ENCODE measurements around the gene BUB3. TPM values are rescaled to one million over a fixed set of nuclear protein-coding genes. Genes with fewer than 3 reads are reported as not detected.

Gene BUB3
- polyA plus RNA-seq, 2 of the 4 experiments (the other 2 are of a cell fraction): 216 to 229 TPM

DNA sequence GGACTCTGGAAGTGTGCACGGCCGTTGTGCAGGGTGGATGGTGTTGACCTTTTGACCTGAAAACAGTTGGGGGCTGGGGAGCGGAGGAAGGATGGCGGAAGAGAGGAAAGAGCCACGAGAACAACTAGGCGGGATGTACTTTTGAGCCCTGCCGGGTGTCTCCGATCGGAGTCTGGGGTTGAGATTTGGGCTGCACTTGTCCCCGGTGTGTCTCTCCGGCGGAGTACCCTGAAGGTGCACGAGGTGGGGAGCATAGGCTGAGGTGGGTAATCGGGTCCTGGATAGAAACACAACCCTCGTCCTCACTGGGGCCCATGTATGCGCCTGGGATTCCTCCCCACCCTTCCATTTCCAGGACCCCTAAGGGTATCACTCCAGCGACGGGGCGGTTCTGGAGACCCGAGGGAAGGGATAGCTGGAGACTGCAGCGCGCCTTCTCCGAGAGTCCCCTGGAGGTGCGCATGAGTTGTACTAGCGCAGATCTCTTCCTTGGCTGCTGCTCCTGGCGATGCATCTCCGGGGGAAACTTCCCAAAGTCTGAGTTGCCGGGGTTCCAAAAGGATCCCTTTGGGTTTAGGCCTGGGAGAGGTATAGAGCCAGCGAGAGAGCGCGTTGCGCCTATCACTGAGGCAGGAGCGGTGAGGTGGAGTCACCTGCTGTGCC, 10.9 kb upstream of the BUB3 start:
- WGBS (ENCODE audit: missing lambda C conversion rate): 86% methylated on average over 28 of the region's 33 CpGs
- no peak for TF ChIP-seq POLR2A (IDR thresholded peaks at IDR 0.05; ENCODE audit: low read length)
- TF ChIP-seq, protein P1, sequence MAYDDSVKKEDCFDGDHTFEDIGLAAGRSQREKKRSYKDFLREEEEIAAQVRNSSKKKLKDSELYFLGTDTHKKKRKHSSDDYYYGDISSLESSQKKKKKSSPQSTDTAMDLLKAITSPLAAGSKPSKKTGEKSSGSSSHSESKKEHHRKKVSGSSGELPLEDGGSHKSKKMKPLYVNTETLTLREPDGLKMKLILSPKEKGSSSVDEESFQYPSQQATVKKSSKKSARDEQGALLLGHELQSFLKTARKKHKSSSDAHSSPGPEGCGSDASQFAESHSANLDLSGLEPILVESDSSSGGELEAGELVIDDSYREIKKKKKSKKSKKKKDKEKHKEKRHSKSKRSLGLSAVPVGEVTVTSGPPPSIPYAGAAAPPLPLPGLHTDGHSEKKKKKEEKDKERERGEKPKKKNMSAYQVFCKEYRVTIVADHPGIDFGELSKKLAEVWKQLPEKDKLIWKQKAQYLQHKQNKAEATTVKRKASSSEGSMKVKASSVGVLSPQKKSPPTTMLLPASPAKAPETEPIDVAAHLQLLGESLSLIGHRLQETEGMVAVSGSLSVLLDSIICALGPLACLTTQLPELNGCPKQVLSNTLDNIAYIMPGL (CRISPR knock-in tag; IDR thresholded peaks at IDR 0.05; ENCODE audit: borderline replicate concordance): no peak
- TF ChIP-seq, protein P2, sequence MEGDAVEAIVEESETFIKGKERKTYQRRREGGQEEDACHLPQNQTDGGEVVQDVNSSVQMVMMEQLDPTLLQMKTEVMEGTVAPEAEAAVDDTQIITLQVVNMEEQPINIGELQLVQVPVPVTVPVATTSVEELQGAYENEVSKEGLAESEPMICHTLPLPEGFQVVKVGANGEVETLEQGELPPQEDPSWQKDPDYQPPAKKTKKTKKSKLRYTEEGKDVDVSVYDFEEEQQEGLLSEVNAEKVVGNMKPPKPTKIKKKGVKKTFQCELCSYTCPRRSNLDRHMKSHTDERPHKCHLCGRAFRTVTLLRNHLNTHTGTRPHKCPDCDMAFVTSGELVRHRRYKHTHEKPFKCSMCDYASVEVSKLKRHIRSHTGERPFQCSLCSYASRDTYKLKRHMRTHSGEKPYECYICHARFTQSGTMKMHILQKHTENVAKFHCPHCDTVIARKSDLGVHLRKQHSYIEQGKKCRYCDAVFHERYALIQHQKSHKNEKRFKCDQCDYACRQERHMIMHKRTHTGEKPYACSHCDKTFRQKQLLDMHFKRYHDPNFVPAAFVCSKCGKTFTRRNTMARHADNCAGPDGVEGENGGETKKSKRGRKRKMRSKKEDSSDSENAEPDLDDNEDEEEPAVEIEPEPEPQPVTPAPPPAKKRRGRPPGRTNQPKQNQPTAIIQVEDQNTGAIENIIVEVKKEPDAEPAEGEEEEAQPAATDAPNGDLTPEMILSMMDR (IDR thresholded peaks at IDR 0.05): no peak
- TF ChIP-seq BHLHE40 (IDR thresholded peaks at IDR 0.05; ENCODE audit: low read depth, low read length): no peak
- no peak for TF ChIP-seq EP300 (IDR thresholded peaks at IDR 0.05)
- TF ChIP-seq, protein P3, sequence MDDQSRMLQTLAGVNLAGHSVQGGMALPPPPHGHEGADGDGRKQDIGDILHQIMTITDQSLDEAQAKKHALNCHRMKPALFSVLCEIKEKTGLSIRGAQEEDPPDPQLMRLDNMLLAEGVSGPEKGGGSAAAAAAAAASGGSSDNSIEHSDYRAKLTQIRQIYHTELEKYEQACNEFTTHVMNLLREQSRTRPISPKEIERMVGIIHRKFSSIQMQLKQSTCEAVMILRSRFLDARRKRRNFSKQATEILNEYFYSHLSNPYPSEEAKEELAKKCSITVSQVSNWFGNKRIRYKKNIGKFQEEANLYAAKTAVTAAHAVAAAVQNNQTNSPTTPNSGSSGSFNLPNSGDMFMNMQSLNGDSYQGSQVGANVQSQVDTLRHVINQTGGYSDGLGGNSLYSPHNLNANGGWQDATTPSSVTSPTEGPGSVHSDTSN (IDR thresholded peaks at IDR 0.05): no peak
- no peak for TF ChIP-seq JUNB (IDR thresholded peaks at IDR 0.05)
- no peak for TF ChIP-seq FOSL2 (IDR thresholded peaks at IDR 0.05)
- no peak for TF ChIP-seq FOSL2 (CRISPR knock-in tag; IDR thresholded peaks at IDR 0.05)
- TF ChIP-seq RFX5 (IDR thresholded peaks at IDR 0.05): no peak
- no peak for TF ChIP-seq EHMT2 (IDR thresholded peaks at IDR 0.05; ENCODE audit: low read depth)
- no peak for TF ChIP-seq KDM5A (IDR thresholded peaks at IDR 0.05)
- TF ChIP-seq GATA3 (IDR thresholded peaks at IDR 0.05; ENCODE audit: borderline replicate concordance): no peak
- TF ChIP-seq, protein P4, sequence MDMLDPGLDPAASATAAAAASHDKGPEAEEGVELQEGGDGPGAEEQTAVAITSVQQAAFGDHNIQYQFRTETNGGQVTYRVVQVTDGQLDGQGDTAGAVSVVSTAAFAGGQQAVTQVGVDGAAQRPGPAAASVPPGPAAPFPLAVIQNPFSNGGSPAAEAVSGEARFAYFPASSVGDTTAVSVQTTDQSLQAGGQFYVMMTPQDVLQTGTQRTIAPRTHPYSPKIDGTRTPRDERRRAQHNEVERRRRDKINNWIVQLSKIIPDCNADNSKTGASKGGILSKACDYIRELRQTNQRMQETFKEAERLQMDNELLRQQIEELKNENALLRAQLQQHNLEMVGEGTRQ (IDR thresholded peaks at IDR 0.05): no peak
- TF ChIP-seq CHD2 (IDR thresholded peaks at IDR 0.05; ENCODE audit: low read length, partially characterized antibody): no peak
- no peaks in the 10 kb centered on the region for H3K9me3 ChIP-seq
- POLR2A ChIA-PET: no interaction called here
- no peak for DNase-seq (ENCODE audit: low read depth in 1 of 2, low spot score in 1 of 2)
- CTCF ChIA-PET: interaction anchor here (1.4 to 4.2 kb wide), 2 partner anchors 100 to 237 kb away, joined by 4 to 41 read pairs; no protein-coding TSS in a partner anchor
- H3K4me2 ChIP-seq: no peak overlapping the region
- FAIRE-seq: no peak
- ATAC-seq: no peak
- H3K4me3 ChIP-seq: no peak overlapping the region
- no peak overlapping the region for H3K27ac ChIP-seq
- peaks cover 16% of the 10 kb centered on the region; the same call in 2 of the 3 replicates for H3K4me1 ChIP-seq

DNA sequence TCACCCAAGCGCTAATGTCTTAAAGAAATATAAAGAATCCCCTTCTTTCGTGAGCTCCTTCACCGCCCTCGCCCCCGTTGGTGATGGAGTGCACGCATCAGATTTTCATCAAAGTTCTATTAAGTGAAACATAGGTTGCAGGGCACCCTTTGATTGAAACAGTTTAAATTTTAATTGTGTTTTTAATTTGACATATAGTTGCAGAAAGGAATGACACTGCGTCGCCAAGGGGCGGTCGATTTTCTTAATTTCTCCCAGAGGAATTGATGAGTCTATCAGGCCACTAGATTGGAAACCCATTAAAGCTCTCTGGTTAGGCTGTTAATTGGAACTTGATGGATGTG, 10.4 kb upstream of the BUB3 start:
- WGBS (ENCODE audit: missing lambda C conversion rate): 80% methylated on average over 10 of the region's 10 CpGs
- Histone ChIP-seq H3K9me3 (no peaks in the 10 kb centered on the region), H3K27ac (no peak overlapping the region), H3K4me3 (no peak overlapping the region), H3K4me1 (peaks cover 16% of the 10 kb centered on the region; the same call in 2 of the 3 replicates), H3K4me2 (no peak overlapping the region)
- no peak for FAIRE-seq
- CTCF ChIA-PET: interaction anchor here (1.2 to 9.4 kb wide), 5 partner anchors 11 to 825 kb away, joined by 3 to 64 read pairs (median 4); no protein-coding TSS in a partner anchor
- TF ChIP-seq, protein P5, sequence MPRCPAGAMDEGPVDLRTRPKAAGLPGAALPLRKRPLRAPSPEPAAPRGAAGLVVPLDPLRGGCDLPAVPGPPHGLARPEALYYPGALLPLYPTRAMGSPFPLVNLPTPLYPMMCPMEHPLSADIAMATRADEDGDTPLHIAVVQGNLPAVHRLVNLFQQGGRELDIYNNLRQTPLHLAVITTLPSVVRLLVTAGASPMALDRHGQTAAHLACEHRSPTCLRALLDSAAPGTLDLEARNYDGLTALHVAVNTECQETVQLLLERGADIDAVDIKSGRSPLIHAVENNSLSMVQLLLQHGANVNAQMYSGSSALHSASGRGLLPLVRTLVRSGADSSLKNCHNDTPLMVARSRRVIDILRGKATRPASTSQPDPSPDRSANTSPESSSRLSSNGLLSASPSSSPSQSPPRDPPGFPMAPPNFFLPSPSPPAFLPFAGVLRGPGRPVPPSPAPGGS (IDR thresholded peaks at IDR 0.05): no peak
- TF ChIP-seq POLR2A (IDR thresholded peaks at IDR 0.05; ENCODE audit: low read length) (no peak), RAD21 (conservative IDR thresholded peaks at IDR 0.05 in 1 of 2, IDR thresholded peaks at IDR 0.05 in 1 of 2) (no peak), MYC (IDR thresholded peaks at IDR 0.05; ENCODE audit: borderline replicate concordance, low read length) (no peak), MAZ (IDR thresholded peaks at IDR 0.05; ENCODE audit: borderline replicate concordance, low read depth, low read length) (no peak), BHLHE40 (IDR thresholded peaks at IDR 0.05; ENCODE audit: low read depth, low read length) (no peak), RFX5 (IDR thresholded peaks at IDR 0.05) (no peak), KDM1A (IDR thresholded peaks at IDR 0.05; ENCODE audit: low read depth) (no peak), NFE2L2 (conservative IDR thresholded peaks at IDR 0.05; ENCODE audit: low read length) (no peak), CHD2 (IDR thresholded peaks at IDR 0.05; ENCODE audit: low read length, partially characterized antibody) (no peak), FOXS1 (CRISPR knock-in tag; IDR thresholded peaks at IDR 0.05) (no peak)
- TF ChIP-seq, protein P6, sequence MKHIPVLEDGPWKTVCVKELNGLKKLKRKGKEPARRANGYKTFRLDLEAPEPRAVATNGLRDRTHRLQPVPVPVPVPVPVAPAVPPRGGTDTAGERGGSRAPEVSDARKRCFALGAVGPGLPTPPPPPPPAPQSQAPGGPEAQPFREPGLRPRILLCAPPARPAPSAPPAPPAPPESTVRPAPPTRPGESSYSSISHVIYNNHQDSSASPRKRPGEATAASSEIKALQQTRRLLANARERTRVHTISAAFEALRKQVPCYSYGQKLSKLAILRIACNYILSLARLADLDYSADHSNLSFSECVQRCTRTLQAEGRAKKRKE (CRISPR knock-in tag; IDR thresholded peaks at IDR 0.05; ENCODE audit: low read depth): no peak
- TF ChIP-seq, protein P3 (IDR thresholded peaks at IDR 0.05): no peak
- TF ChIP-seq, protein P7, sequence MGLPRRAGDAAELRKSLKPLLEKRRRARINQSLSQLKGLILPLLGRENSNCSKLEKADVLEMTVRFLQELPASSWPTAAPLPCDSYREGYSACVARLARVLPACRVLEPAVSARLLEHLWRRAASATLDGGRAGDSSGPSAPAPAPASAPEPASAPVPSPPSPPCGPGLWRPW (IDR thresholded peaks at IDR 0.05): no peak
- TF ChIP-seq, protein P1 (CRISPR knock-in tag; IDR thresholded peaks at IDR 0.05; ENCODE audit: borderline replicate concordance): no peak
- POLR2A ChIA-PET: no interaction called here
- DNase-seq (ENCODE audit: low read depth in 1 of 2, low spot score in 1 of 2): no peak
- no peak for ATAC-seq
